Stimulated activated CD4-positive, alpha-beta T cell treated with anti-CD3 and anti-CD28 coated beads, Interleukin-1b, Interleukin-23, amount 100 ng/mL, for 1 hour (primary cell): ENCODE measurements around the gene ENDOV.

Experiments used
- DNase-seq, 2 donors: peaks; one replicate each; pipeline ENCODE4 v3.0.0-alpha.2; 2020; ENCODE audit warnings: low read depth in 2 of 2

The ENDOV gene

GRCh38 chr17:80431246-80432195, 16.6 kb downstream of the ENDOV start:
- DNase-seq, result no peak

- DNase-seq, result no peak
Measured at GRCh38 chr17:80432350-80432955, 17.5 kb downstream of the ENDOV start.

- no peak for DNase-seq
Measured at GRCh38 chr17:80432961-80433550, 18.1 kb downstream of the ENDOV start.

- no peak for DNase-seq
Measured at GRCh38 chr17:80433916-80434666, 19.1 kb downstream of the ENDOV start.

- DNase-seq, result no peak
Measured at GRCh38 chr17:80437532-80437931, 22.6 kb downstream of the ENDOV start.

GRCh38 chr17:80438806-80439205, 23.8 kb downstream of the ENDOV start:
- DNase-seq, result no peak

- DNase-seq, result no peak
Measured at GRCh38 chr17:80439499-80439898, 24.5 kb downstream of the ENDOV start.

GRCh38 chr17:80441133-80441578, 26.2 kb downstream of the ENDOV start:
- peak in 1 of 2 donors; percentile 22 for DNase-seq

- DNase-seq, result no peak
Measured at GRCh38 chr17:80441598-80442322, 26.8 kb downstream of the ENDOV start.

- no peak for DNase-seq
Measured at GRCh38 chr17:80442323-80442659, 27.3 kb downstream of the ENDOV start.

- DNase-seq, result no peak
Measured at GRCh38 chr17:80442764-80443163, 27.8 kb downstream of the ENDOV start.

GRCh38 chr17:80443498-80443897, 28.5 kb downstream of the ENDOV start:
- DNase-seq, result no peak

GRCh38 chr17:80443916-80444643, 29.1 kb downstream of the ENDOV start:
- no peak for DNase-seq

- no peak for DNase-seq
Measured at GRCh38 chr17:80444644-80444979, 29.6 kb downstream of the ENDOV start.

- no peak for DNase-seq
Measured at GRCh38 chr17:80445007-80445725, 30.2 kb downstream of the ENDOV start.

GRCh38 chr17:80445726-80446110, 30.8 kb downstream of the ENDOV start:
- no peak for DNase-seq

- DNase-seq, result no peak
Measured at GRCh38 chr17:80446645-80447405, 31.9 kb downstream of the ENDOV start.

GRCh38 chr17:80447790-80448189, 32.8 kb downstream of the ENDOV start:
- no peak for DNase-seq

- DNase-seq, result no peak
Measured at GRCh38 chr17:80449194-80449929, 34.4 kb downstream of the ENDOV start.
